Panc1 (cell line): Measurements from ENCODE around the gene DYRK1A. TPM values are rescaled to one million over a fixed set of nuclear protein-coding genes. Genes with fewer than 3 reads are reported as not detected.

Experiments used
- ATAC-seq: fragments of 200-7000 bp; cut with Tn5 transposase; 2 replicates; pipeline ENCODE4 v1.9.1; 2020; ENCODE audit warnings: mild to moderate bottlenecking, moderate library complexity
- BruUV-seq: library from RNA; stranded (reverse); fragments of 400-500 nt; replicated peaks from 2 replicates; lab custom pipeline; 2021; lab: Mats Ljungman, UMichigan
- CTCF ChIA-PET: fragments of 300-600 bp; sonication (Branson Sonifier 250); formaldehyde crosslinking; loops from one replicate; lab custom pipeline; 2022; ENCODE audit warnings: antibody characterized with exemption; lab: Charles Lee
- POLR2A ChIA-PET: fragments of 300-600 bp; sonication (Branson Sonifier 250); formaldehyde crosslinking; loops from one replicate; lab custom pipeline; 2022; ENCODE audit warnings: antibody characterized with exemption; lab: Charles Lee
- DNase-seq: peaks from one replicate; pipeline ENCODE4 v3.0.0-alpha.2; 2010; ENCODE audit warnings: low read depth, low spot score
- H3K27ac ChIP-seq: 2 replicates; pipeline ENCODE4 v1.5.1; 2011; ENCODE audit warnings: mild to moderate bottlenecking, low read length, inconsistent platforms
- H3K27me3 ChIP-seq: fragments of 200-500 bp; sonication (Bioruptor generic); 2 replicates; pipeline ENCODE4 v1.6.0; 2014; ENCODE audit warnings: low read length, inconsistent platforms; ENCODE audit not compliant: control insufficient read depth, insufficient read depth
- H3K36me3 ChIP-seq: fragments of 200-500 bp; sonication (Bioruptor generic); 2 replicates; pipeline ENCODE4 v1.5.1; 2014; ENCODE audit warnings: inconsistent platforms, mild to moderate bottlenecking, low read length, moderate library complexity; ENCODE audit not compliant: control insufficient read depth, insufficient read depth
- H3K4me1 ChIP-seq: 2 replicates; pipeline ENCODE4 v1.5.1; 2011; ENCODE audit warnings: inconsistent platforms, mild to moderate bottlenecking, low read length, moderate library complexity; ENCODE audit not compliant: control insufficient read depth, insufficient read depth
- H3K4me3 ChIP-seq, 2 experiments: 2 replicates each; pipeline ENCODE4 v1.5.1; 2011 to 2012; ENCODE audit warnings: low read depth in 2 of 2, low read length in 2 of 2, mild to moderate bottlenecking in 2 of 2, inconsistent platforms in 1 of 2, moderate library complexity in 1 of 2
- H3K9me3 ChIP-seq: fragments of 200-500 bp; sonication (Bioruptor generic); 2 replicates; pipeline ENCODE4 v1.5.1; 2014; ENCODE audit warnings: low read depth, mild to moderate bottlenecking, inconsistent platforms, low read length, moderate library complexity; ENCODE audit not compliant: control insufficient read depth, insufficient read depth
- CTCF ChIP-seq: fragments of 450-650 bp; IDR thresholded peaks from 2 replicates; pipeline ENCODE4 v1.5.1; 2017; ENCODE audit warnings: mild to moderate bottlenecking
- POLR2AphosphoS5 ChIP-seq: IDR thresholded peaks from 2 replicates; pipeline ENCODE4 v1.6.1; 2012; ENCODE audit warnings: mild to moderate bottlenecking, low read depth, low read length, moderate library complexity
- REST ChIP-seq, 2 experiments: IDR thresholded peaks; 2 replicates each; pipeline ENCODE4 v1.6.1; 2011 to 2012; ENCODE audit warnings: low read depth in 2 of 2, control low read depth in 1 of 2, low read length in 1 of 2, mild to moderate bottlenecking in 1 of 2, moderate library complexity in 1 of 2; ENCODE audit not compliant: insufficient read depth in 1 of 2
- SIN3A ChIP-seq: IDR thresholded peaks from 2 replicates; pipeline ENCODE4 v1.6.1; 2012; ENCODE audit warnings: low read depth, mild to moderate bottlenecking, low read length, moderate library complexity, borderline replicate concordance; ENCODE audit not compliant: insufficient read depth
- TCF7L2 ChIP-seq: IDR thresholded peaks from 2 replicates; pipeline ENCODE4 v1.6.1; 2011; ENCODE audit warnings: mild to moderate bottlenecking, low read depth, low read length, inconsistent platforms
- in situ Hi-C: cut with HindIII; loops from 2 replicates; pipeline ENCODE4 v1.10.0; 2016; ENCODE audit warnings: low sequenced_read_pairs, low pct_unique_long_range_greater_than_20kb
- intact Hi-C: fragments of 100-400 bp; cut with micrococcal nuclease; formaldehyde crosslinking; loops from one replicate; pipeline ENCODE4 v1.10.0; 2022; ENCODE audit not compliant: unreplicated experiment
- total RNA-seq: library from RNA; stranded (reverse); gene quantifications from one replicate; pipeline ENCODE4 v1.2.1, GENCODE V29; 2021; ENCODE audit not compliant: unreplicated experiment

DYRK1A gene
- total RNA-seq, 1 experiment from 2014 or later: 36.1 TPM

- DNase-seq (no peak), ATAC-seq (no peak)
- Histone ChIP-seq H3K27ac (no peak overlapping the region), H3K4me3 (no peak overlapping the region), H3K27me3 (no peaks in the 10 kb centered on the region), H3K36me3 (no peaks in the 10 kb centered on the region), H3K9me3 (no peaks in the 10 kb centered on the region), H3K4me1 (peaks cover 38% of the 10 kb centered on the region)
- intact Hi-C loops (no loop called here), in situ Hi-C loops (no loop called here)
- BruUV-seq: no TSS peak
- ChIA-PET POLR2A (no interaction called here), CTCF (interaction anchor here (0.6 kb wide), 1 partner anchor 974 kb away, joined by 3 read pairs; no protein-coding TSS in a partner anchor)
- TF ChIP-seq REST (IDR thresholded peaks at IDR 0.05; ENCODE audit: insufficient read depth in 1 of 2, low read depth in 2 of 2, low read length in 1 of 2) (no peak), SIN3A (no peak), TCF7L2 (no peak), POLR2AphosphoS5 (no peak), CTCF (no peak)
Observed at GRCh38 chr21:37378700-37379139, 12.1 kb downstream of the DYRK1A start.

GRCh38 chr21:37380349-37381323 lies 14.1 kb downstream of the DYRK1A start:
- TF ChIP-seq CTCF (no peak), TCF7L2 (no peak), SIN3A (no peak), POLR2AphosphoS5 (no peak), REST (IDR thresholded peaks at IDR 0.05; ENCODE audit: insufficient read depth in 1 of 2, low read depth in 2 of 2, low read length in 1 of 2) (no peak)
- no peak overlapping the region for H3K4me3 ChIP-seq
- H3K4me1 ChIP-seq: peaks cover 33% of the 10 kb centered on the region
- H3K27me3 ChIP-seq: no peaks in the 10 kb centered on the region
- no peaks in the 10 kb centered on the region for H3K36me3 ChIP-seq
- in situ Hi-C loops (no loop called here), intact Hi-C loops (no loop called here)
- peak overlapping the region; percentile 25; the same call in 1 of the 2 replicates for H3K27ac ChIP-seq
- ChIA-PET CTCF (interaction anchor here (0.6 to 0.7 kb wide), 2 partner anchors 18 to 72 kb away, joined by 3 to 8 read pairs; no protein-coding TSS in a partner anchor), POLR2A (interaction anchor here (0.7 kb wide), 1 partner anchor 125 kb away, joined by 3 read pairs; no protein-coding TSS in a partner anchor)
- no peaks in the 10 kb centered on the region for H3K9me3 ChIP-seq
- no peak for DNase-seq
- peak; percentile 82 for ATAC-seq
- no TSS peak for BruUV-seq
